H1 (cell line): Measurements from ENCODE around the gene AZGP1. TPM values are rescaled to one million over a fixed set of nuclear protein-coding genes. Genes with fewer than 3 reads are reported as not detected.

Experiments
- CBX5 ChIP-seq: fragments of 300-800, 300-1000 bp; sonication (generic); IDR thresholded peaks from 2 replicates; pipeline ENCODE4 v1.7.1; 2016; ENCODE audit warnings: antibody characterized with exemption, low read length, low read depth
- FOSL1 ChIP-seq: IDR thresholded peaks from 2 replicates; pipeline ENCODE4 v1.6.1; 2011; ENCODE audit warnings: mild to moderate bottlenecking, low read depth, low read length, moderate library complexity; ENCODE audit not compliant: insufficient read depth
- KDM4A ChIP-seq: IDR thresholded peaks from one replicate; pipeline ENCODE4 v1.7.1; 2012; ENCODE audit warnings: low read depth, mild to moderate bottlenecking, moderate library complexity, low read length, inconsistent platforms; ENCODE audit not compliant: severe bottlenecking
- SIX5 ChIP-seq: IDR thresholded peaks from 2 replicates; pipeline ENCODE4 v1.6.1; 2011; ENCODE audit warnings: mild to moderate bottlenecking, low read depth, low read length
- polyA plus RNA-seq, 7 experiments: library from polyadenylated mRNA; depleted of rRNA in 3 of 7; stranded (reverse) in 5 of 7; unstranded in 2 of 7; fragments of >200 nt in 5 of 7; fragments of 200-250 nt in 2 of 7; gene quantifications; 1 replicate in 5 of 7; 2 replicates in 1 of 7; 4 replicates in 1 of 7; pipeline versions ENCODE4 v1.2.1 to v1.2.3, GENCODE V29; 2011 to 2013; ENCODE audit warnings: missing spikeins in 2 of 7, mixed read lengths in 2 of 7
- total RNA-seq: library from RNA; stranded (reverse); fragmentation: NEBNext Ultra II Directional; extraction: Animal tissue kit (Norgen Biotek cat#: 25700); gene quantifications from 2 replicates; pipeline ENCODE4 v1.2.1, GENCODE V29; 2021
- TF ChIP-seq, protein P1 (sequence below): fragments of 300-600 bp; sonication (generic); IDR thresholded peaks from 2 replicates; pipeline ENCODE4 v1.7.1; 2012; ENCODE audit warnings: low read length, moderate library complexity, mild to moderate bottlenecking, inconsistent platforms; ENCODE audit not compliant: insufficient replicate concordance
- TF ChIP-seq, protein P2 (sequence below): IDR thresholded peaks from 2 replicates; pipeline ENCODE4 v1.6.1; 2012; ENCODE audit warnings: inconsistent platforms

The AZGP1 gene
- total and polyA plus RNA-seq, 2 of the 8 experiments (the other 6 are each of a cell fraction or from before 2014, with no cell fraction given): 0.52 to 0.68 TPM

DNA sequence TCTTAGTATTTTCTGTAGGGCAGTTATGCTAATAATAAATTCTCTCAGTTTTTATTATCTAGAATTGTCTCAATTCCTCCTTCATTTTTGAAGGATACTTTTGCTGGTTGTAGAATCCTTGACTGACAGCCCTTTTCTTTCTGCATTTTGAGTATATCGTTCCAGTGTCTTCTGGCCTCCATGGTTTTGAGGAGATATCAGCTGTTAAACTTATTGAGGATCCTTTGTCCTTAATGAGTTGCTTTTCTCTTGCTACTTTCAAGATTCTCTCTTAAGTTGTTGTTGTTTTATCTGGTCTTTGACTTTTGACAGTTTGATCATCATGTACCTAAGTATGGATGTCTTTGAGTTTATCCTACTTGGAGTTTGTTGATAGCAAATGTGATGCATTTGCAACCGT is 37.5 kb downstream of the AZGP1 start (continued):
- TF ChIP-seq, protein P1, sequence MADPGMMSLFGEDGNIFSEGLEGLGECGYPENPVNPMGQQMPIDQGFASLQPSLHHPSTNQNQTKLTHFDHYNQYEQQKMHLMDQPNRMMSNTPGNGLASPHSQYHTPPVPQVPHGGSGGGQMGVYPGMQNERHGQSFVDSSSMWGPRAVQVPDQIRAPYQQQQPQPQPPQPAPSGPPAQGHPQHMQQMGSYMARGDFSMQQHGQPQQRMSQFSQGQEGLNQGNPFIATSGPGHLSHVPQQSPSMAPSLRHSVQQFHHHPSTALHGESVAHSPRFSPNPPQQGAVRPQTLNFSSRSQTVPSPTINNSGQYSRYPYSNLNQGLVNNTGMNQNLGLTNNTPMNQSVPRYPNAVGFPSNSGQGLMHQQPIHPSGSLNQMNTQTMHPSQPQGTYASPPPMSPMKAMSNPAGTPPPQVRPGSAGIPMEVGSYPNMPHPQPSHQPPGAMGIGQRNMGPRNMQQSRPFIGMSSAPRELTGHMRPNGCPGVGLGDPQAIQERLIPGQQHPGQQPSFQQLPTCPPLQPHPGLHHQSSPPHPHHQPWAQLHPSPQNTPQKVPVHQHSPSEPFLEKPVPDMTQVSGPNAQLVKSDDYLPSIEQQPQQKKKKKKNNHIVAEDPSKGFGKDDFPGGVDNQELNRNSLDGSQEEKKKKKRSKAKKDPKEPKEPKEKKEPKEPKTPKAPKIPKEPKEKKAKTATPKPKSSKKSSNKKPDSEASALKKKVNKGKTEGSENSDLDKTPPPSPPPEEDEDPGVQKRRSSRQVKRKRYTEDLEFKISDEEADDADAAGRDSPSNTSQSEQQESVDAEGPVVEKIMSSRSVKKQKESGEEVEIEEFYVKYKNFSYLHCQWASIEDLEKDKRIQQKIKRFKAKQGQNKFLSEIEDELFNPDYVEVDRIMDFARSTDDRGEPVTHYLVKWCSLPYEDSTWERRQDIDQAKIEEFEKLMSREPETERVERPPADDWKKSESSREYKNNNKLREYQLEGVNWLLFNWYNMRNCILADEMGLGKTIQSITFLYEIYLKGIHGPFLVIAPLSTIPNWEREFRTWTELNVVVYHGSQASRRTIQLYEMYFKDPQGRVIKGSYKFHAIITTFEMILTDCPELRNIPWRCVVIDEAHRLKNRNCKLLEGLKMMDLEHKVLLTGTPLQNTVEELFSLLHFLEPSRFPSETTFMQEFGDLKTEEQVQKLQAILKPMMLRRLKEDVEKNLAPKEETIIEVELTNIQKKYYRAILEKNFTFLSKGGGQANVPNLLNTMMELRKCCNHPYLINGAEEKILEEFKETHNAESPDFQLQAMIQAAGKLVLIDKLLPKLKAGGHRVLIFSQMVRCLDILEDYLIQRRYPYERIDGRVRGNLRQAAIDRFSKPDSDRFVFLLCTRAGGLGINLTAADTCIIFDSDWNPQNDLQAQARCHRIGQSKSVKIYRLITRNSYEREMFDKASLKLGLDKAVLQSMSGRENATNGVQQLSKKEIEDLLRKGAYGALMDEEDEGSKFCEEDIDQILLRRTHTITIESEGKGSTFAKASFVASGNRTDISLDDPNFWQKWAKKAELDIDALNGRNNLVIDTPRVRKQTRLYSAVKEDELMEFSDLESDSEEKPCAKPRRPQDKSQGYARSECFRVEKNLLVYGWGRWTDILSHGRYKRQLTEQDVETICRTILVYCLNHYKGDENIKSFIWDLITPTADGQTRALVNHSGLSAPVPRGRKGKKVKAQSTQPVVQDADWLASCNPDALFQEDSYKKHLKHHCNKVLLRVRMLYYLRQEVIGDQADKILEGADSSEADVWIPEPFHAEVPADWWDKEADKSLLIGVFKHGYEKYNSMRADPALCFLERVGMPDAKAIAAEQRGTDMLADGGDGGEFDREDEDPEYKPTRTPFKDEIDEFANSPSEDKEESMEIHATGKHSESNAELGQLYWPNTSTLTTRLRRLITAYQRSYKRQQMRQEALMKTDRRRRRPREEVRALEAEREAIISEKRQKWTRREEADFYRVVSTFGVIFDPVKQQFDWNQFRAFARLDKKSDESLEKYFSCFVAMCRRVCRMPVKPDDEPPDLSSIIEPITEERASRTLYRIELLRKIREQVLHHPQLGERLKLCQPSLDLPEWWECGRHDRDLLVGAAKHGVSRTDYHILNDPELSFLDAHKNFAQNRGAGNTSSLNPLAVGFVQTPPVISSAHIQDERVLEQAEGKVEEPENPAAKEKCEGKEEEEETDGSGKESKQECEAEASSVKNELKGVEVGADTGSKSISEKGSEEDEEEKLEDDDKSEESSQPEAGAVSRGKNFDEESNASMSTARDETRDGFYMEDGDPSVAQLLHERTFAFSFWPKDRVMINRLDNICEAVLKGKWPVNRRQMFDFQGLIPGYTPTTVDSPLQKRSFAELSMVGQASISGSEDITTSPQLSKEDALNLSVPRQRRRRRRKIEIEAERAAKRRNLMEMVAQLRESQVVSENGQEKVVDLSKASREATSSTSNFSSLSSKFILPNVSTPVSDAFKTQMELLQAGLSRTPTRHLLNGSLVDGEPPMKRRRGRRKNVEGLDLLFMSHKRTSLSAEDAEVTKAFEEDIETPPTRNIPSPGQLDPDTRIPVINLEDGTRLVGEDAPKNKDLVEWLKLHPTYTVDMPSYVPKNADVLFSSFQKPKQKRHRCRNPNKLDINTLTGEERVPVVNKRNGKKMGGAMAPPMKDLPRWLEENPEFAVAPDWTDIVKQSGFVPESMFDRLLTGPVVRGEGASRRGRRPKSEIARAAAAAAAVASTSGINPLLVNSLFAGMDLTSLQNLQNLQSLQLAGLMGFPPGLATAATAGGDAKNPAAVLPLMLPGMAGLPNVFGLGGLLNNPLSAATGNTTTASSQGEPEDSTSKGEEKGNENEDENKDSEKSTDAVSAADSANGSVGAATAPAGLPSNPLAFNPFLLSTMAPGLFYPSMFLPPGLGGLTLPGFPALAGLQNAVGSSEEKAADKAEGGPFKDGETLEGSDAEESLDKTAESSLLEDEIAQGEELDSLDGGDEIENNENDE: no peak
- TF ChIP-seq, protein P2, sequence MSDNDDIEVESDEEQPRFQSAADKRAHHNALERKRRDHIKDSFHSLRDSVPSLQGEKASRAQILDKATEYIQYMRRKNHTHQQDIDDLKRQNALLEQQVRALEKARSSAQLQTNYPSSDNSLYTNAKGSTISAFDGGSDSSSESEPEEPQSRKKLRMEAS: no peak
- no peak for TF ChIP-seq SIX5
- no peak for TF ChIP-seq CBX5
- TF ChIP-seq FOSL1: no peak
- TF ChIP-seq KDM4A: no peak
